ENCODE results near the gene AP3B1. TPM values are rescaled to one million over a fixed set of nuclear protein-coding genes. Genes with fewer than 3 reads are reported as not detected.
"Not testable (repeated sequence)": the region's sequence is repeated elsewhere in the genome, so short reads cannot be mapped to it uniquely, and the experiment has no call there.

The AP3B1 gene
- total and polyA plus RNA-seq, 9 donors = 32.5 to 48.1 (median 36.8) TPM

DNA sequence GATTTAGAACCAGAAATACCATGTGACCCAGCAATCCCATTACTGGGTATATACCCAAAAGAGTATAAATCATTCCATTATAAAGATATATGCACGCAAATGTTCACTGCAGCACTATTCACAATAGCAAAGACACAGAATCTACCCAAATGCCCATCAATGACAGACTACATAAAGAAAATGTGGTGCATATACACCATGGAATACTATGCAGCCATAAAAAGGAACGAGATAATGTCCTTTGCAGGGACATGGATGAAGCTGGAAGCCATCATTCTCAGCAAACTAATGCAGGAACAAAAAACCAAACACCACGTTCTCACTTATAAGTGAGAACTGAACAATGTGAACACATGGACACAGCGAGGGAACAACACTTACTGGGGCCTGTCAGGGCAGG is 105.8 kb downstream of the AP3B1 start:
- H3K36me3 ChIP-seq (ENCODE audit: control insufficient read depth, insufficient read depth, low read length); H3K4me1 ChIP-seq (ENCODE audit: control insufficient read depth, insufficient read depth, low read length); DNase-seq; H3K9me3 ChIP-seq (replicated peaks; ENCODE audit: control insufficient read depth, low read depth, low read length); H3K27ac ChIP-seq (ENCODE audit: low read length); H3K4me3 ChIP-seq (ENCODE audit: low read length); H3K27me3 ChIP-seq (ENCODE audit: control insufficient read depth, insufficient read depth, low read length): not testable (repeated sequence)
- 100% methylated on average over 1 of the region's 4 CpGs for WGBS (ENCODE audit: insufficient coverage)

DNA sequence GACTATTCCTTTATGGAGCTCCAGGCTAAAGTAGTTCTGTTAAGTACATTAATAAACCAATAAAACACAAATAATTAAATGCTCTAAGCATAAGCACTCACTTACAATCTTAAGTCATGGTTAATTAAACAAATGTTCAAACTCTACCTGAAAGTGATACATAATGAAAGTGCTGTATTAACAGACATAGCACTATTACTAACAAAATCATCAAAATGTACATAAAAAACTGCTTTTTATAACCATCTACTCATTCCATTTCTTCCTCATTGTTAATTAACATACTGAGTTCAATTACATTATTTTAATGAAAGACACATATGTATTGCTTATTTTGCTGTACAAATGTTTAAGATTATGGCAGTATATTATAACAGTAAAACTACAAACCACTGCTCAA is 107.3 kb downstream of the AP3B1 start:
- Histone ChIP-seq H3K4me1 (ENCODE audit: control insufficient read depth, insufficient read depth, low read length) (no peaks in the 10 kb centered on the region), H3K36me3 (ENCODE audit: control insufficient read depth, insufficient read depth, low read length) (no peaks in the 10 kb centered on the region), H3K9me3 (replicated peaks; ENCODE audit: control insufficient read depth, low read depth, low read length) (no peaks in the 10 kb centered on the region), H3K27ac (ENCODE audit: low read length) (no peak overlapping the region), H3K4me3 (ENCODE audit: low read length) (no peak overlapping the region), H3K27me3 (ENCODE audit: control insufficient read depth, insufficient read depth, low read length) (no peaks in the 10 kb centered on the region)
- no peak for DNase-seq

DNA sequence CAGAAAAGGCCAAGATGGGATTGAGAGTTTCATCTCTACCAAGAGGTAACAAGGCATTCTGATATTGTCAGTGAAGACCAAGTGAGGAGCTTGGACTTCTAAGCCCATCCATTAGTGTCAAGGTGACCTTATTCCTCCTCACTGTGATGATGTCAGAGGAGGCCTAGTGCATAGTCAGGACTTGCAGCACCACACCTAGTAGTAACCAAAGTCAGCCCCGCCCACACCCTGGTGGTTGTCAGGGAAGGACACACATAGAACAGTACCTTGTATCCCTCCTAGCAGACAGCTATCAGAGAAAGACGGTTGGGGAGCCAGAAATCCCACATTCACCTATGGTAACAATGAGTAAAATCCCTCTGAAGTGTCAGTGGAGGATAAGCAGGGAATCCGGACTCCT is 111.7 kb downstream of the AP3B1 start:
- Histone ChIP-seq H3K4me1 (ENCODE audit: control insufficient read depth, insufficient read depth, low read length) (no peaks in the 10 kb centered on the region), H3K4me3 (ENCODE audit: low read length) (no peak overlapping the region), H3K27ac (ENCODE audit: low read length) (no peak overlapping the region), H3K36me3 (ENCODE audit: control insufficient read depth, insufficient read depth, low read length) (no peaks in the 10 kb centered on the region), H3K9me3 (replicated peaks; ENCODE audit: control insufficient read depth, low read depth, low read length) (no peaks in the 10 kb centered on the region), H3K27me3 (ENCODE audit: control insufficient read depth, insufficient read depth, low read length) (no peaks in the 10 kb centered on the region)
- WGBS (ENCODE audit: insufficient coverage) = no CpG with 5 or more reads among the region's 3 CpGs
- DNase-seq = no peak

DNA sequence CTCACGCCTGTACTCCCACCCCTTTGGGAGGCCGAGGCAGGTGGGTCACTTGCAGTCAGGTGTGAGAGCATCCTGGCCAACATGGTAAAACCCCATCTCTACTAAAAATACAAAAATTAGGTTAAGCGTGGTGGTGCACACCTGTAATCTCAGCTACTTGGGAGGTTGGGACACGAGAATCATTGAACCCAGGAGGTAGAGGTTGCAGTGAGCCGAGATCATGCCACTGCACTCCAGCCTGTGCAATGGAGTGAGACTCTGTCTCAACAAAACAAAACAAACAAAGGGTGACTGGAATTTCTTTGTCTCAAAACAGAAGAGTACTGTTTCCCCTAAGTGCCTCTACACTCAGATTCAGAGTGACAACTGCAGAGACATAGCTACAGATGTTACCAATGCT is 116.1 kb downstream of the AP3B1 start:
- Histone ChIP-seq H3K9me3 (replicated peaks; ENCODE audit: control insufficient read depth, low read depth, low read length) (no peaks in the 10 kb centered on the region), H3K4me3 (ENCODE audit: low read length) (no peak overlapping the region), H3K36me3 (ENCODE audit: control insufficient read depth, insufficient read depth, low read length) (peaks cover 14% of the 10 kb centered on the region), H3K27ac (ENCODE audit: low read length) (no peak overlapping the region), H3K27me3 (ENCODE audit: control insufficient read depth, insufficient read depth, low read length) (no peaks in the 10 kb centered on the region), H3K4me1 (ENCODE audit: control insufficient read depth, insufficient read depth, low read length) (no peaks in the 10 kb centered on the region)
- no peak for DNase-seq
- WGBS (ENCODE audit: insufficient coverage) = no CpG with 5 or more reads among the region's 5 CpGs

DNA sequence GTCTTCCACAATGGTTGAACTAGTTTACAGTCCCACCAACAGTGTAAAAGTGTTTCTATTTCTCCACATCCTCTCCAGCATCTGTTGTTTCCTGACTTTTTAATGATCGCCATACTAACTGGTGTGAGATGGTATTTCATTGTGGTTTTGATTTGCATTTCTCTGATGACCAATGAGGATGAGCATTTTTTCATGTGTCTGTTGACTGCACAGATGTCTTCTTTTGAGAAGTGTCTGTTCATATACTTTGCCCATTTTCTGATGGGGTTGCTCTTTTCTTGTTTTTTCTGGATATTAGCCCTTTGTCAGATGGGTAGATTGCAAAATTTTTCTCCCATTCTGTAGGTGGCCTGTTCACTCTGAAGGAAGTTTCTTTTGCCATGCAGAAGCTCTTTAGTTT is 124.2 kb downstream of the AP3B1 start:
- not testable (repeated sequence) for H3K4me3 ChIP-seq (ENCODE audit: low read length); H3K27me3 ChIP-seq (ENCODE audit: control insufficient read depth, insufficient read depth, low read length); DNase-seq; H3K9me3 ChIP-seq (replicated peaks; ENCODE audit: control insufficient read depth, low read depth, low read length); H3K27ac ChIP-seq (ENCODE audit: low read length); H3K4me1 ChIP-seq (ENCODE audit: control insufficient read depth, insufficient read depth, low read length)
- WGBS (ENCODE audit: insufficient coverage) = no CpG with 5 or more reads among the region's 1 CpG
- peaks cover 14% of the 10 kb centered on the region for H3K36me3 ChIP-seq (ENCODE audit: control insufficient read depth, insufficient read depth, low read length)

DNA sequence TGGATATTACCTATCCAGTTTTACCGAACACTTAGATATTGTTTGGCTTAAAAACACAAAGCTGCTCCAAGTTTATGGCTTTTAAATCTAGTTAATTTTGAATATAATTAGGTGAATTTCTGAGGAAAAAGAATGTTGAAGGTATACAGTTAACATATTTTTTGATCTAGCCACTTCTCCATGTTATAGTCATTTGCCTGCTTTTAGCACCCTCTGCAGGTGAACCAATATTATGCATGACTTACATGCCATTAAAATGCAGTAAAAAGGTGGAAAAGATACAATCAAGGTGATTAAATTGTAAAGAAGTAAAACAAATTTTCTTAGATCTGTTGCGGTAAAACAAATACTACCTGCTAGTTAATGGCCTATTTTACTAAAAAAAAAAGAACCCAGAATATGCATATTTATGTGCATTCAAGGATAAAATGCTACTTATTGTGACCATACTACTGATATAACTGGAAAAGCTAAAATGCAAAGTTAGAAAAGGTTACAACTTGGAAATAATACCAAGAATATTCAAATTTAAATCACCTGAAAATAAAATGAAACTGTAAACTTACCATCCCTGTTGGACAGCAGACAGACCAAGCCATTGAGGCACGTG is 132.1 kb downstream of the AP3B1 start:
- Histone ChIP-seq H3K36me3 (ENCODE audit: control insufficient read depth, insufficient read depth, low read length) (peaks cover 2% of the 10 kb centered on the region), H3K9me3 (replicated peaks; ENCODE audit: control insufficient read depth, low read depth, low read length) (peaks cover 4% of the 10 kb centered on the region), H3K27me3 (ENCODE audit: control insufficient read depth, insufficient read depth, low read length) (no peaks in the 10 kb centered on the region), H3K27ac (ENCODE audit: low read length) (no peak overlapping the region), H3K4me1 (ENCODE audit: control insufficient read depth, insufficient read depth, low read length) (no peaks in the 10 kb centered on the region), H3K4me3 (ENCODE audit: low read length) (no peak overlapping the region)
- peak; percentile 16 for DNase-seq
- WGBS (ENCODE audit: insufficient coverage) = no CpG with 5 or more reads among the region's 3 CpGs

DNA sequence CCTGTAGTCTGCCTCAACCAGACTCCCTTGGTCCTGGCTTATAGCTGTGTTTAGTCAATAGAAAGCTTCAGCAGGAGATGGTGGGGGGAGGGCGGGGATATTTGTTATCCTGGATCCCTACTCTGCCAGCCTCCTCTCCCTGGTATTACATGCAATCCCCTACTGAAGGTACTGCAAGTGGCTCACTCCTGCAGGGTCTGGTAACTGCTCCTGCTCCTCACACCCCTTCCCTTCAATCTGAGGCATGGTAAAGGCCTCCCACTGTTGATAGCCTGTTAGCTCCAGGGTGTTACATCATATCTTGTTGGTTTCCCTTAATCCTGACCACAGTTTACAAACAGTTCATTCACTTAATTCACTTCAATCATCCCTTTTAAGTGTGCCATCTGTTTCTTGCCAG is 137.5 kb downstream of the AP3B1 start:
- Histone ChIP-seq H3K27me3 (ENCODE audit: control insufficient read depth, insufficient read depth, low read length) (no peaks in the 10 kb centered on the region), H3K36me3 (ENCODE audit: control insufficient read depth, insufficient read depth, low read length) (peaks cover 18% of the 10 kb centered on the region), H3K4me3 (ENCODE audit: low read length) (no peak overlapping the region), H3K9me3 (replicated peaks; ENCODE audit: control insufficient read depth, low read depth, low read length) (no peaks in the 10 kb centered on the region), H3K4me1 (ENCODE audit: control insufficient read depth, insufficient read depth, low read length) (no peaks in the 10 kb centered on the region), H3K27ac (ENCODE audit: low read length) (no peak overlapping the region)
- whole genome bisulfite sequencing (ENCODE audit: insufficient coverage) = no CpG with 5 or more reads among the region's 1 CpG
- no peak for DNase-seq

DNA sequence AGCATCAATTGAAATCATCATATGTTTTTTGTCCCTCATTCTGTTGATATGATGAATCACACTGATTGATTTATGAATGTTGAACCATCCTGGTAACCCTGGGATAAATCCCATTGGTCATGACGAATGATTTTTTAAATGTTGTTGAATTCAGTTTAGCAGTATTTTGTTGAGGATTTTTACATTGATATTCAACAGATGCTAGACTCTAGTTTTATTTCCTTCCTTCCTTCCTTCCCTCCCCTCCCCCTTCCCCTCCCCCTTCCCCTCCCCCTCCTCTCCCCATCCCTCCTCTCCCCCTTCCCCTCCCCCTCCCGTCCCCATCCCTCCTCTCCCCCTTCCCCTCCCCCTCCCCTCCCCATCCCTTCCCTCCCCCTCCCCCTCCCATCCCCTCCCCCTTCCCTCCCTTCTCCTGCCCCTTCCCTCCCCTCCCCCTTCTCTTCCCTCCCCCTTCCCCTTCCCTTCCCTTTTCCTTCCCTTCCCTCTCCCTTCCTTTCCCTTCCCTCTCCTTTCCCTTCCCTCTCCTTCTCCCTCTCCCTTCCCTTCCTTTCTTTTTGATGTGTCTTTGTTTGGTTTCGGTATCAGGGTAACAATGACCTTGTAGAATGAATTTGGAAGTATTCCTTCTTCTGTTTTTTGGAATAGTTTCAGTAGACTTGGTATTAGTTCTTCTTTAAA is 142.8 kb downstream of the AP3B1 start:
- H3K27ac ChIP-seq (ENCODE audit: low read length) = no peak overlapping the region
- no peaks in the 10 kb centered on the region for H3K4me1 ChIP-seq (ENCODE audit: control insufficient read depth, insufficient read depth, low read length)
- no peak for DNase-seq
- WGBS (ENCODE audit: insufficient coverage) = no CpG with 5 or more reads among the region's 3 CpGs
- no peaks in the 10 kb centered on the region for H3K27me3 ChIP-seq (ENCODE audit: control insufficient read depth, insufficient read depth, low read length)
- H3K4me3 ChIP-seq (ENCODE audit: low read length) = no peak overlapping the region
- H3K9me3 ChIP-seq (replicated peaks; ENCODE audit: control insufficient read depth, low read depth, low read length) = no peaks in the 10 kb centered on the region
- H3K36me3 ChIP-seq (ENCODE audit: control insufficient read depth, insufficient read depth, low read length) = peaks cover 12% of the 10 kb centered on the region

DNA sequence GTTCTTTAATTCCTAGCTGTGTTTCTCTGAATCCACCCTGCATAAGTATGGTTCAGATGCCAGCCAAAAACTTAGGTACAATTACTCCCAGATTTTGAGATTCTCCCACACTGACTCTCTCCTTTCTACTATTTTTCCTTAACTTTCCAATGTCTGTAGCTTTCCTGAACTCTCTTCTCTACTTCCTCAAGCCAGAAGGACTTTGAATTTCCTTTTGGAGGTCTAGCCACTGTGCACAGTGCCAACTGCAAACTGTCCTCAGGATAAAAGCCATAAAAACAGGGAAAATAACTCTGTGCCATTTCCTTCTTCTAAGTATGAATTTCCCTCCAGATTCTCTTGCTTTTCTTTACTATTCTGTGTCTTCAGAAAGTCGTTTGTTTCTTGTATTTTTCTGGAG is 157.2 kb downstream of the AP3B1 start:
- DNase-seq = no peak
- no peaks in the 10 kb centered on the region for H3K27me3 ChIP-seq (ENCODE audit: control insufficient read depth, insufficient read depth, low read length)
- no CpG with 5 or more reads among the region's 1 CpG for WGBS (ENCODE audit: insufficient coverage)
- no peaks in the 10 kb centered on the region for H3K9me3 ChIP-seq (replicated peaks; ENCODE audit: control insufficient read depth, low read depth, low read length)
- no peak overlapping the region for H3K27ac ChIP-seq (ENCODE audit: low read length)
- H3K4me3 ChIP-seq (ENCODE audit: low read length) = no peak overlapping the region
- H3K36me3 ChIP-seq (ENCODE audit: control insufficient read depth, insufficient read depth, low read length) = peaks cover 4% of the 10 kb centered on the region
- H3K4me1 ChIP-seq (ENCODE audit: control insufficient read depth, insufficient read depth, low read length) = no peaks in the 10 kb centered on the region

DNA sequence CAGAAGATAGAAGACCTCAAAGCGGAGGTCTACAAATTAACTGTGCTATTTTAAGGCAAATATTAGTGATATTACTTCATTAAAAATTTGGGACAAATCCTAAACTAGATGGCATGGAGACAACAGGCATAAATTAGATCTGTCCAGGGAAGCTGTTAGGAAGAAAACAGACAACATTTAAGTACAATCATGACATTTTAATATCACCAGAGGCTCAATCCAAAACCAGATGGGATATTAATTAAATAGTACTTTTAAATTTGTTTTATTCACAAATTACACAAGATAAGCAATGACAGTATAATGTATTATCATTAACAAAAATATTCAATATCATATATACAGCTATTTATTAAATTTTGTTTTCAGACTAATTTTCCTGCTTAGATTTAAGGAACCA is 161.1 kb downstream of the AP3B1 start:
- no peak overlapping the region for H3K27ac ChIP-seq (ENCODE audit: low read length)
- no CpG with 5 or more reads among the region's 1 CpG for WGBS (ENCODE audit: insufficient coverage)
- DNase-seq = no peak
- H3K4me1 ChIP-seq (ENCODE audit: control insufficient read depth, insufficient read depth, low read length) = no peaks in the 10 kb centered on the region
- H3K36me3 ChIP-seq (ENCODE audit: control insufficient read depth, insufficient read depth, low read length) = no peaks in the 10 kb centered on the region
- H3K4me3 ChIP-seq (ENCODE audit: low read length) = no peak overlapping the region
- H3K27me3 ChIP-seq (ENCODE audit: control insufficient read depth, insufficient read depth, low read length) = no peaks in the 10 kb centered on the region
- H3K9me3 ChIP-seq (replicated peaks; ENCODE audit: control insufficient read depth, low read depth, low read length) = no peaks in the 10 kb centered on the region

DNA sequence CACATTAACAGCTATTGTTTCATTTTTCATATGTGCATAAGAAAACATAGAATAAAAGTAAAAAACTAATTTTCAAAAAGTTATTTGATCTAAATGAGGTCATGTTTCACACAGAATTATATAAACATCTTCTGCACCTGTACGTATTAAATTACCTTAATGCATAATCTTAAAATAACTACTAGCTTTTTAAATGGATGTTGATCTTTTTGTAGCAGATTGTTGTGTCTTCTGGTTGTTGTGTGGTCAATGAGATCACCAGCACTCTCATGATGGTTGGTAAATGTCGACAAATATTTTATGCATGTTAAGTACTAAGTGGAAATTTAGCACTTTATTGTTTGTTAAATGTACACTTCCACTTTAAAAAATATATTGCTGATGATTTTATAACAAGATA is 162.0 kb downstream of the AP3B1 start:
- Histone ChIP-seq H3K9me3 (replicated peaks; ENCODE audit: control insufficient read depth, low read depth, low read length) (no peaks in the 10 kb centered on the region), H3K4me3 (ENCODE audit: low read length) (no peak overlapping the region), H3K4me1 (ENCODE audit: control insufficient read depth, insufficient read depth, low read length) (no peaks in the 10 kb centered on the region), H3K36me3 (ENCODE audit: control insufficient read depth, insufficient read depth, low read length) (no peaks in the 10 kb centered on the region), H3K27me3 (ENCODE audit: control insufficient read depth, insufficient read depth, low read length) (no peaks in the 10 kb centered on the region), H3K27ac (ENCODE audit: low read length) (no peak overlapping the region)
- WGBS (ENCODE audit: insufficient coverage) = no CpG with 5 or more reads among the region's 2 CpGs
- DNase-seq = no peak
